SU-DHL-6 (cell line): Measurements from ENCODE around the gene AGAP1.

ENCODE experiments used
- EZH2phosphoT487 ChIP-seq: fragments of 200-600 bp; sonication (generic), shearing (Covaris generic); conservative IDR thresholded peaks from 2 replicates; pipeline ENCODE4 v1.6.1; 2018; ENCODE audit warnings: mild to moderate bottlenecking, antibody characterized with exemption, low read length, moderate library complexity, mixed read lengths
- TF ChIP-seq, protein P1 (sequence below): fragments of 200-600 bp; sonication (generic); IDR thresholded peaks from one replicate; pipeline ENCODE4 v1.5.1; 2017; ENCODE audit warnings: antibody characterized with exemption, mild to moderate bottlenecking, low read length, moderate library complexity; ENCODE audit not compliant: insufficient read depth, poor library complexity, severe bottlenecking

DNA sequence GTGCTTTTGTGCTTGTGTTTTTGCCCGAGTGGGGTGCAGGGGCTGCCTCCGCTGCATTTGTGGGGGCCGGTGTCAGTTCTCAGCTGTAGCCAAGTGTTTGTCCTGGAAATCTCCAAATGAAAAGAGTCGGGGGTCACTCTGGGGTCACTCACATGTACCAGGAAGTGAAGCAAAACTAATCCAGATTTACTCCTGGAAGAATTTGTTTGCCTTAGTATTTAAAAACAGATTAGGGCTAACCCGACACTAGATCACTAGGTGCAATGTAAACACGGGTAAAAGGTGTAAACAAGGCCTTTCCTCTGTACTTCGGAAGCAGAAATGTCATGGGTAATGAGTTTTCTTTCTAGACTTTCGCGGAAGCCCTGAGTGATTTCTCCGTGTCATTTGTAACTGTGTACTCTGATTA is 624.0 kb downstream of the AGAP1 start:
- TF ChIP-seq, protein P1, sequence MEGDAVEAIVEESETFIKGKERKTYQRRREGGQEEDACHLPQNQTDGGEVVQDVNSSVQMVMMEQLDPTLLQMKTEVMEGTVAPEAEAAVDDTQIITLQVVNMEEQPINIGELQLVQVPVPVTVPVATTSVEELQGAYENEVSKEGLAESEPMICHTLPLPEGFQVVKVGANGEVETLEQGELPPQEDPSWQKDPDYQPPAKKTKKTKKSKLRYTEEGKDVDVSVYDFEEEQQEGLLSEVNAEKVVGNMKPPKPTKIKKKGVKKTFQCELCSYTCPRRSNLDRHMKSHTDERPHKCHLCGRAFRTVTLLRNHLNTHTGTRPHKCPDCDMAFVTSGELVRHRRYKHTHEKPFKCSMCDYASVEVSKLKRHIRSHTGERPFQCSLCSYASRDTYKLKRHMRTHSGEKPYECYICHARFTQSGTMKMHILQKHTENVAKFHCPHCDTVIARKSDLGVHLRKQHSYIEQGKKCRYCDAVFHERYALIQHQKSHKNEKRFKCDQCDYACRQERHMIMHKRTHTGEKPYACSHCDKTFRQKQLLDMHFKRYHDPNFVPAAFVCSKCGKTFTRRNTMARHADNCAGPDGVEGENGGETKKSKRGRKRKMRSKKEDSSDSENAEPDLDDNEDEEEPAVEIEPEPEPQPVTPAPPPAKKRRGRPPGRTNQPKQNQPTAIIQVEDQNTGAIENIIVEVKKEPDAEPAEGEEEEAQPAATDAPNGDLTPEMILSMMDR = no peak
- TF ChIP-seq EZH2phosphoT487 = no peak
